ENCODE results near the gene SLC25A31.

SLC25A31 gene
- total RNA-seq, result 0 reads per million in 2 donors

DNA sequence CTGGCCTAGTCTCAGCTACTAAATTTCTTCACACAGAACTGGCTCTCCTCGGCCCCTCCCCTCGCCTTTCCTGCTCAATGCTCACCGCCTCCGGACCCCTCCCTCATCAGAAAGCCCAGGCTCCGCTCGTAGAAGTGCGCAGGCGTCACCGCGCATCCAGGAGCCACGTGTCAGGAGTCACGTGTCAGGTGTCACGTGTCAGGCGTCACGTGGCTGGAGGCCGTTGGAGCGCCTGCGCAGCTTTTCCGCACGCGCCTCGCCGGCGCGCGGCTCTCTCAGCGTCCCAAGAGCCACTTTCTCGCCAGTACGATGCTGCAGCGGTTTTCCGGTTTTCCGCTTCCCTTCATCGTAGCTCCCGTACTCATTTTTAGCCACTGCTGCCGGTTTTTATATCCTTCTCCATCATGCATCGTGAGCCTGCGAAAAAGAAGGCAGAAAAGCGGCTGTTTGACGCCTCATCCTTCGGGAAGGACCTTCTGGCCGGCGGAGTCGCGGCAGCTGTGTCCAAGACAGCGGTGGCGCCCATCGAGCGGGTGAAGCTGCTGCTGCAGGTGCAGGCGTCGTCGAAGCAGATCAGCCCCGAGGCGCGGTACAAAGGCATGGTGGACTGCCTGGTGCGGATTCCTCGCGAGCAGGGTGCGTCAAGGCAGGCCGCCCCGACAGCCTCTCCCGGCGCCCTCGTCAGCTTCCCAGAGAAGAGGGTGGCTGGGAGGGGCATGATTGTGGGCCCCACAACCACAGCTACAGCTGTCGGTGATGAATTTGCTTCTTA, at the start of gene SLC25A31:
SLC25A31 (plus strand) TSS at position 259 of the 772 bp plus-strand sequence; CDS start at position 405, 146 bp downstream.
- DNase-seq, result no peak

DNA sequence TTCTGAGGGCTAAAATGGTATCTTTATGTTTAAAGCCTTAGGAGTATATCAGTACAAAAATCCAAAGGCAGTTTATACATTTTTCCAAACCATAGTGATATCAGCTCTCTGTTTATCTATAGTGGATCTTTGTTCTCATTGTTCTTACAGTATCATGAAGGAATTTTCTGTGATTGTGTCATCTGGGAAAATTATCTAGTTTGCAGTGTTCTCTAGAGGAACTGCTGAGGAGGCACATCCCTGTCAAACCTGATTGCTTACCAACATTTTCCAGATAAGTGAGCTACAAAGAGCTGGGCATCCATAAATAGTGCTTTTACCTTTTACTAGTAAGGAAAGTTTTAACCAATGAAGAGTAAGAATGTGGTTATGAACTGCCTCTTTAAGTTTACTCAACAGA, 44.9 kb upstream of the SLC25A31 start:
- no peak for DNase-seq

DNA sequence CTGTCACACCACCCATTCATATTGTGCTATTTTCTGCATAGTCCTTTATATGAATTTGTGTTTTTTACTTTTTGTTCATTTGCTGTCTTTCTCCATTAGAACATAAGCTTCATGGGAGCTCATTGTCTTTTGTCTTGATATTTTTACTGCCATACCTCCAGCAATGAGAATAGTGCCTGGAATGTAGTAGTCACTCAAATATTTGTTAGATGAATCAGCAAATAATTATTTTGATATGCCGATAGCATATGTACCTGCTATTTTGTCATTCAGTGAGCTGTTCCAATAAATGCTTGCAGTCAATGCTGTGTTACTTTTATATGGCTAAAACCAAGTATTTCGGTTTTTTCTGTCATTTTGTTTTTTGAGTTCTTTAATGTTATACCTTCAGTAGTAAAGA, 43.5 kb upstream of the SLC25A31 start:
- no peak for DNase-seq

DNA sequence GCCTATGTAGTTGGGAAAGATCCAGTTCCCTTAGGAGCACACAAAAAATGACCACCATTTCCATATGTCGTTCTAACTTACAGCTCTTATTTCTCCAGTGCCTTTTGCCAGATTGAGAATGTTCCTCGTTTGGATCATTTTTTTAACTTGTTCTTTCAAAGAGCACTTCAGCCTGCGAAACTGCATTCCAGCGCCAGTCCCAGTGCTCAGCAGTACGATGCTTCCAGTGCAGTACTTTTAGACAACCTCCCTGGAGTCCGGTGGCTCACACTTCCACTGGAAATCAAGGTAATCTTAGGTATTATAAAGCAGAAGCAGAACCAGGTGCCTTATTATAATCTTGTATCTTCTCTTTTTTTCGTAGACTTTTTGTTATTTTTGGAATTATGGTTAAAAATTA, 42.6 kb upstream of the SLC25A31 start:
- no peak for DNase-seq

DNA sequence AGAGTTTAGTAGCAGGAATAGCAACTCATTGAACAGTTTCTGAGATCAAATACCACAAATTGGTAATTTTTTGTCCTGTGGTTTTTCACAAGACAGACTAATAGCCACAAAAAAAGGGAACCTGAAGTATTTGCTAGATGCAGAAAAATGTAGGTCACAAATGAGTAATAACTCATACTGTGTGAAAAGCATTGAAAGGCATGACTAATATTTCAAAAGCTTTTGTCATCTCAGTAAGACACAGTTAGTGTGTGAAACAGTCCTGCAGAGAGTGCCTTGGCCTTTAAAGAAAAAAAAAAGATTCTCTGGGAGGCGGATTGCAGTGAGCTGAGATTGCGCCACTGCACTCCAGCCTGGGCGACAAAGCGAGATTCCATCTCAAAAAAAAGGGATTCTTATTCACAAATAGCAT, 31.4 kb upstream of the SLC25A31 start:
- peak in 1 of 5 experiments; percentile 7 for DNase-seq

DNA sequence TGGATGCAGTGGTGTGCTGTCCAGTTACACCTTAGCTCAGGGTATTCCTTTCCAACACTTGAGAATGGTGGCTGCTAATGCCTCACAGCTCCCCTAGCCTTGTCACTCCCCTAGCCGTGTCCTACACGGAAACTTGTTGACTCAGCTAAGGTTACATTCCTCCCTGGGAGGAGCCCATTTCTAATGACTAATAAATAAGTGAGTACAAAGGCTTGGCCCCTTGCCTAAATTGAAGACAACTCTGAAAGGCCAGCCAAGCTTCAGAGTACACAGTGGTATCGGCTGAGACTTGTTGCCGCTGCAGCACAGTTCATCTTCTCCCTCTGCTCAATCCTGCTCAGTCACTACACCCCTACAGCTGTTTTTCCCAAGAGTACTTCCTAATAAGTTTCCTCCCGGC, 21.2 kb upstream of the SLC25A31 start:
- no peak for DNase-seq

DNA sequence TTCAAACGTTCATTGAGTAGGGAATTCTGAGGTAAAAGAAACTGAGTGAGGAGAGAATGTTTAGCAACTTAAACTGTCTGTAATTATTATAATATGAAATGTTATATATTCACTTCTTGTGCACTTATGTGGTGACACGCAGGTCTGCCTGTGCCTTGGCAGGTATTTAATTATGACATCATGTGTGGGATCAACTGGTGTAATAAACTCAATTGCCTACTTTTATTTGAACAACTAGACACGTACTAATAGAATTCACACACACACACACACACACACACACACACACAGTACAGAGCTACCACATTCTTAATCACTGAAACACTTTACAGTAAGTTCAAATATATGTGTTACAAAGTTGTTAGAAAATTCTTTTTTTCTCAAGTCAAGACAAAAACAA, 20.7 kb upstream of the SLC25A31 start:
- DNase-seq, result no peak

DNA sequence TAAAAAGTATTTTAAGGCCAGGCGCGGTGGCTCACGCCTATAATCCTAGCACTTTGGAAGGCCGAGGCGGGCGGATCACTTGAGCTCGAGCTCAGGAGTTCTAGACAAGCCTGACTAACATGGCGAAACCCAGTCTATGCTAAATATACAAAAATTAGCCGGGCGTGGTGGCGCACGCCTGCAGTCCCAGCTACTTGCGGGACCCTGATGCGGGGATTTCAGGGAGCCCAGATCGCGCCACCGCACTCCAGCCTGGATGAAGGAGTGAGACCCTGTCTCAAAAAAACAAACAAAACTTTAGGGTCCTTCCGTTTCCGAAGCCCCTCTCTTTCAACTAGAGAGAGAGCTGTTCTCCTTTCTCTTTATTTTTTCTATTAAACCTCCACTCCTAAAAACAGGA, 1.2 kb downstream of the SLC25A31 start:
- DNase-seq, result no peak

DNA sequence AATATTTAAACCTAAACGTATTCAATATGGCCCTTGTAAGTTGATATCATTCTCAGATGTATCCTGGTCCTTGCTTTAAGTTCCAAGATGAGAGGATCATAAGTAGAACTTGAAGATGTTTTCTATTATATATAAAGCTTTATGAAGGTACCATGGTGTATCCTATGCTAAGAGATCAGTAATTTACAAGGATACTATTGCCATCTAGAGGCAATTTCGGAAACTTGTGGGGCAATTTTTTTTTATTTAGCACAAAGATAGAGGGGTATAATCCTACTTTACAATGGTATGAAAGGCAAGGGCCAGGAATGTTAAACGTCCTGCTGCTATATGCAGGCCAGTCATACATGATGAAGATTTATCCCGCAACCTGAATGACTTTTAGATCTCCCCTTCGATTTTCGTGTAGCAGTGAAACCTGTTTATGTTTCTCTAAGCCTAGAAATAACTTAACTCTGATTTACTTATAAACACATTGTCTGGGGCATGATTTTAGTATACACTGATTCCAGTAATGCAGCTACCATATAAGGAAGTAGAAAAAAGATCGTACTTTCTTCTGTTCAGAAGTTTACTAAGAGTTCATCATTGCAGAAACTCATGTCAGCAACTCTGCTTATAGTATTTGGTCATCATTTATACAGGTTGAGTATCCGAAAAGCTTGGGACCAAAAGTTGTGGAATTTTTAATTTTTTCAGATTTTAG, 2.6 kb downstream of the SLC25A31 start:
- peak in 1 of 5 experiments; percentile 5 for DNase-seq

DNA sequence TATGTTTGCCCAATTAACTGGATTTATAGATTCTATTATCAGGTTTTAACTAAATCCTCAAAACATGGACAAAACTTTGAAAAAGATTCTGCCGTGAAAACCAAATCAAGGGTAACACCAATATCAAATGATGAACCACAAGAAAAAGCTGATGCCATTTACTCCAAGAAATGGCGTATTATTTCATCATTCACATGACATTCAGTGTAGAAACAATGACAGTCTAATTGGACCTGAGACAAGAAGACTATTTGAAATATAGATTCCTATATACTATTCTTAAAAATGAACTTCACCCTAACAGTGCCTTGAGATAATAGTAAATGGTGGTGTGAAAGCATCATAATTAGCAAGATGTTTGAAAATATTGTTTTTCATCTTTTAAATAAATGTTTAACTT, 4.8 kb downstream of the SLC25A31 start:
- DNase-seq, result no peak

DNA sequence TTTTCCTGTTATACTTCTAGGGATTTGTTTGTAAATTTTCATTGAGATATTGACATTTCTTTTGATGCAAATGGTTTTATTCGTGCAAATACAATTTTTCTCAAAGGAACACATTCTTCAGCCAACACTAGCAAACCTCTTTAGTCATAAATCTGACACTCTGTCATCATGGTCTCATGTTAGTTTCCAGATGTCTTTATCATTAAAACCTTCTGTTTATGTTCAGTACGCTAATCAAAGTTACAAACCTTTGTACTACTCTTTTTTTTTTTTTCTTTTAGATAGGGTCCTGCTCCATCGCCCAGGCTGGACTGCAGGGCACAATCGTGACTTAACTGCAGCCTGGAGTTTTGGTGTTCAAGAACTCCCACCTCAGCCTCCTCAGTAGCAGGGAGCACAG, 7.1 kb downstream of the SLC25A31 start:
- DNase-seq, result no peak

DNA sequence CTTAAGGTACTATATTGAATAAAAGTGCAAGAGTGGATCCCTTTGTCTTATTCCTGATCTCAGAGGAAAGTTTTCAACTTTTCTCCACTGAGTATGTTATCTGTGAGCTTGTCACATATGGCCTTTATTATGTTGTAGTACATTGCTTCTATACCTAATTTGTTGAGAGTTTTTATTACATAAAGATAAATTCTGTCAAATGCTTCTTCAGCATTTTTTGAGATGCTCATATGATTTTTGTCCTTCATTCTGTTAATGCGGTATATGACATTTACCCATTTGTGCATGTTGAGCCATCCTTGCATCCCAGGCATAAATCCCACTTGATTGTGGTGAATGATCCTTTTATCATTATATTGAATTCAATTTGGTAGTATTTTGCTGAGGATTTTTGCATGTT, 11.0 kb downstream of the SLC25A31 start:
- DNase-seq, result no peak

DNA sequence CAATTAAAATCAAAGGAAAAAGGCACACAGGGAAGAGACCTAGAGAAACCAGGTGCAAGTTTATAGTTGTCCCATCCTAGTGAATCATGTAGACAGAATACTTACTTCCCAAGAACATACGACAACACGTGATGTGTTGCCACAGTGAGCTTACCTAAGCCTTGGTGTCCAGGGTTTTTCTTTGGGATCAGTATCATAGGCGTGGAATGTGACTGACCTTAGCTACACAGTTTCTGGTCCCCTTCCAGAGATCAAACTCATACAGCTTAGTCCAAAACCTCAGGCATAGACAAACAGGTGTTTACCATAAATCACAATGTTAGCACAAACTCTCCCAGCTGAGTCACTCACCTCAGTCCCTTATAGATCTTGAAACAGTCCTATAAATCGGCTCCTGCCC, 17.7 kb downstream of the SLC25A31 start:
- no peak for DNase-seq

DNA sequence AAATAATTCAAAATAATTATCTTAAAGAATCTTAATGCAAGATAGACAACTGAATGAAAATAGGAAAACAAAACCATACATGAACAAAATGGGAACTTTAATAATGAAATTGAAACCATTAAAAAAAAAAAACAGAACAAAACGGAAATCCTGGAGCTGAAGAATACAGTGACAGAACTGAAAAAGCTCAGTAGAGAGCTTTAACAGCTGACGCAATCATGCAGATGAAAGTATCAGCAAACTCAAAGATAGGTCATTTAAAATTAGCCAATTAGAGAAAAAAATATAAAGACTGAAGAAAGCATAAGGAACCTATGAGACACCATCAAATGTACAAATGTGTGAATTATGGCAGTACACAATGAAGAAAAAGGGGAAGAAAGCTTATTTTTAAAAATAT, 18.8 kb downstream of the SLC25A31 start:
- no peak for DNase-seq

DNA sequence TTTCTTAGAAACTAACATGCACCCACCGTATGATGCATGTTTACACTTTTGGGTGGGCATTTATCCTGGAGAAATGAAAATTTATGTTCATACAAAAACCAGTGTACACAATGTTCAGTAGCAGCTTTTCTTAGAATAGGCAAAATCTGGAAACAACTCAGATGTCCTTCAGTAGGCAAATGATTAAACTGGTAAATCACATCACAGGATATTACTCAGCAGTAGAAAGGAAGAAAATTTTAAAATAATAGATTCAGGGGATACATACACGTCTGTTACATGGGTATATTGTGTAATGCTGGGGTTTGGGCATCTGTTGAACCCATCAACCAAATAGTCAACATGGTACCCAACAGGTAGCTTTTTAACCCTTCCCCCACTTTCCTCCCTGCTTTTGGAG, 26.7 kb downstream of the SLC25A31 start:
- no peak for DNase-seq

DNA sequence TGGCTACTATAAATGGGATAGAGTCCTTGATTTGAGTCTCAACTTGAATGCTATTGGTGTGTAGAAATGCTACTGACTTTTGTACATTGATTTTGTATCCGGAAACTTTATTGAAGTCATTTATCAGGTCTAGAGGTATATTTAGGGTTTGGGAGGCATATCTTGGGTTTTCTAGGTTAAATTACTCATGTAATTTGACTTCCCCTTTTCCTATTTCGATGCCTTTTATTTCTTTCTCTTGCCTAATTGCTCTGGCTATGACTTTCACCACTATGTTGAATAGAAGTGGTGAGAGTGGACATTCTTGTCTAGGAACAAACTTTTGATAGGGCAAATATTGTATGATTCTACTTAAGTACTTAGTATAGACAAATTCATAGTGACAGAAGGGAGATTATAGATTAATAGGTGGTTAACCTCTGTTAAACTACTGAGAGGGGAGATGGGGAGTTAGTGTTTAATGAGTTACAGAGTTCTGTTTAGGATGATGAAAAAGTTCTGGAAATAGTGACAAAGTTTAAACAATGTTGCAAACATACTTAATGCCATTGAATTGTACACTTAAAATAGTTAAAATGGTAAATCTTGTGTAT, 29.1 kb downstream of the SLC25A31 start:
- DNase-seq, result no peak

DNA sequence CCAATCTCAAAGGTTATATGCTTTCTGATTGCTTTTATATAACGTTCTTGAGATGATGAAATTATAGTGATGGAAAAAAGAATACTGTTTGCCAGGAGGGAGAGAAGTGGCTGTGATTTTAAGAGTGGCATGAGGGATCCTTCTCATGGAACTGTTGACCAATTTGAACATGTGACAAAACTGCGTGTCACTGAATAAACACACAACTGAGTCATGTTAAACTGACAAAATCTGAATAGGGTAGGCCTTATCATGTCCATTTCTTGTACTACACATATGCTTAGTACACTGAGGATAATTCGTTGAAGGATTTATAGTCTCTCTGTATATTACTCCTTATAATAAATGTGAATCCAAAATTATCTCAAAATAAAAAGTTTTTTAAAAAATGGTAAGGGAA, 29.7 kb downstream of the SLC25A31 start:
- DNase-seq, result no peak

DNA sequence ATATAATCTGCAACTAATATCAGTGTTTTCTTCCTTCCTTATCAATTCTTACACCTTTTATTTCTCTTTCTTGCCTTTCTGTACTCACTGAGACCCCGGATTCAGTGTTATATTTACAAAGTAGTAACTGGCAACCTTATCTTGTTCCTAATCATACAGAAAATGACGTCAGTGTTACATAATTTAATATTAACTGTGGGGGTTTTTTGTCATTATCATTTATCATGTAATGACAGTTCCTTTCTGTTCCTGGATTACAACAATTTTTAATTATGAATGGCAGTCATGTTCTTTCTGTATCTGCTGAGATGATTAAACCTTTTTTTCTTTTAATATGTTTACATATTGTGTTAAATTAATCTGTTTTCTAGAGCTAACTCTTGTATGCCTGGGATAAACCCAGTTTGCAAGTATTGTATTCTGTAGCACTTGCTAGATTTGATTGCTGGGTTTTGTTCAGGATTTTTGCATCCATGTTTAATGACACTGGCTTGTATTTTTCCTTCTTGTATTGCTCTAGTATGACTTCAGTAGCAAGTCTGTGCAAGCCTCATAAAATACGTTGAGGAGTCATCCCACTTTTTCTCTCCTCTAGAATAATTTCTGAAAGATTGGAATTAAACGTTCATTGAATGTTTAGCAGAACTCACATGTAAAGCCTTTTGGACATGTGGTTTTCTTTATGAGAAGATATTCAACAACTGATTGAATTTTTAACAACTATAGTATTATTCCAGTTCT, 41.5 kb downstream of the SLC25A31 start:
- DNase-seq, result no peak

DNA sequence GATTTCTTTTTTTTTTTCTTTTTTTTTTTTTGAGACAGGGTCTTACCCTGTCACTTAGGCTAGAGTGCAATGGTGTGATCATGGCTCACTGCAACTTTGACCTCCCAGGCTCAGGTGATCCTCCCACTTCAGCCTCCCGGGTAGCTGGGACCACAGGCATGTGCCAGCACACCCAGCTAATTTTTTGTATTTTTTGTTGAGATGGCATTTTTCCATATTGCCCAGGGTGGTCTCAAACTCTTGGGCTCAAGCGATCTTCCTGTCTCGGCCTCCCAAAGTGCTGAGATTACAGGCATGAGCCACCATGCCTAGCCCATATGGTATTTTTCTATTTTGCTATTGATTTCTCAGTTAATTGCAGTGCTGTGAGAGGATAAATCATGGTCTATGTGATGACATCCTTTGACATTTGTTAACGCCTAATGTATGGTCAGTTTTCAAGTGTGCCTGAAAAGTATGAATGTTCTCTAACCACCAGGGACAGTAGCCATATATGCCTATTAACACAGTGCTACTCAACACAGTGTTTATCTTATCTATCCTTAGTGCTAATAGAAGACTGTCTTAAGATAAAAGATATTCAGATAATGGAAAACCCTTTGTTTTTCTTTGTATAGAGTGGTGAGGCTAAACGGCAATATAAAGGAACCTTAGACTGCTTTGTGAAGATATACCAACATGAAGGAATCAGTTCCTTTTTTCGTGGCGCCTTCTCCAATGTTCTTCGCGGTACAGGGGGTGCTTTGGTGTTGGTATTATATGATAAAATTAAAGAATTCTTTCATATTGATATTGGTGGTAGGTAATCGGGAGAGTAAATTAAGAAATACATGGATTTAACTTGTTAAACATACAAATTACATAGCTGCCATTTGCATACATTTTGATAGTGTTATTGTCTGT, 42.8 kb downstream of the SLC25A31 start:
- no peak for DNase-seq

DNA sequence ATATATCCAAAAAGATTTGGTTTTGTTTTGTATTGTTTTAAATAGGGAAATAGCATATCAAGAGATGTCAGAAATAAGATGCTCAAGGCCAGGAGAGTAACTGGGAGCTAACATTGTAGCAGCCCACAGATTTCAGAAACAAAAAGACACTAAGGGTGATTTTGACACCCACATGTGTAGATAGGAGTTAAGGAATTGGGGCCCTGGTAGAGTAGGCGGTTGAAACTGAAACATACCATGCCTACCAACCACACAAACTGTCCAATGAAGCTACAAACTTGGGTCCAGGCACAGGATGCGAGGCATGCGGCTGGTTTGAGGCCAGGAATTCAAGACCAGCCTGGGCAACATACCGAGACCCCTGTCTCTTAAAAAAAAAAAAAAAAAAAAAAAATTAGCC, 45.6 kb downstream of the SLC25A31 start:
- no peak for DNase-seq

DNA sequence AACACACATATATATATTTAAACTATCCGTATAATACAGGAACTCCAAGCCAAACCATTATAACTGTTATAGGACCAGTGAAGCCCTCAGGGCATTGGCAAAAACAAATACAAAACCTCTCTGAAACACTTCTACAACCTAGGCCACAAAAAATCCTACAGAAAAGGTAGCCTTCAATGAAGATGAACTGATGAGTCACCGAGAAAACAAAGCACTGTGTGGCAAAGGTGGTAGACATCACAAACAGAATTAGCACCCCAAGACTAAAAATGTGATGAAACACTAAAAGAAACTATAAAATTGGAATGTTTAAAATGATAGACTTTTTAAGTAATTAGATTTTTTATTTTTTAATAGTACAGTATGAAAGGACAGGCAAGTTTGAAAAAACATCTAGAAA, 46.4 kb downstream of the SLC25A31 start:
- DNase-seq, result no peak

DNA sequence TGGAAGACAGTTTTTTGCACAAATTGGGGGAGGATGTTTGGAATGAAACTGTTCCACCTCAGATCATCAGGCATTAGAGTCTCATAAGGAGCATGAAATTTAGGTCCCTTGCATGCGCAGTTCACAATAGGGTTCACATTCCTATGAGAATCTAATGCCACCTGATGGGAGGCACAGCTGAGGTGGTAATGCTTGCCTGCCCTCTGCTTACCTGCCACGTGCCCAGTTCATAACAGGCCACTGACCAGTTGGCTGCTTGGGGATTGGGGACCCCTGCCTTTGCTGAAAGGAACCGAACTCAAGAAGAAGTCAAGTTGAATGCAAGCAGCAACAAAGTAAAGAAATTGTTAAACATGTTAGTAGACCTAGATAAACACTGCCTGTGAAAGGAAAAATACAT, 47.3 kb downstream of the SLC25A31 start:
- DNase-seq, result no peak
